GM12878 (cell line): ENCODE measurements around the gene SHOC1. TPM values are rescaled to one million over a fixed set of nuclear protein-coding genes. Genes with fewer than 3 reads are reported as not detected.

Experiments used
- ATAC-seq: fragments of 200-7000 bp; cut with Tn5 transposase; 3 replicates; pipeline ENCODE4 v1.9.1; 2020; ENCODE audit warnings: mild to moderate bottlenecking, moderate library complexity
- BruUV-seq: library from RNA; stranded (reverse); fragments of 400-500 nt; replicated peaks from 2 replicates; lab custom pipeline; 2021; lab: Mats Ljungman, UMichigan
- CTCF ChIA-PET: fragments of 300-600 bp; sonication (Branson Sonifier 250); formaldehyde crosslinking; extraction: SDS; loops from one replicate; lab custom pipeline; 2021; ENCODE audit warnings: inconsistent platforms; lab: Yijun Ruan, JAX
- POLR2A ChIA-PET: fragments of 350-600 bp; formaldehyde crosslinking; extraction: SDS; loops from one replicate; lab custom pipeline; 2021; ENCODE audit warnings: inconsistent platforms; lab: Charles Lee
- RAD21 ChIA-PET: fragments of 300-600 bp; sonication (Branson Sonifier 250); formaldehyde crosslinking; loops from one replicate; lab custom pipeline; 2023; ENCODE audit warnings: antibody characterized with exemption; ENCODE audit not compliant: unreplicated experiment; lab: Charles Lee
- SMC1A ChIA-PET: fragments of 300-600 bp; sonication (Branson Sonifier 250); formaldehyde crosslinking; loops from one replicate; lab custom pipeline; 2023; ENCODE audit not compliant: unreplicated experiment, uncharacterized antibody; lab: Charles Lee
- DNase-seq: peaks from one replicate; pipeline ENCODE4 v3.0.0-alpha.2; 2011; ENCODE audit warnings: low read depth, low spot score
- FAIRE-seq: peaks from 3 replicates; lab custom pipeline; 2011; peaks lifted over from hg19 to GRCh38; lab: Jason Lieb, UNC
- H2AFZ ChIP-seq: 2 replicates; pipeline ENCODE4 v1.6.0; 2011; ENCODE audit warnings: low read depth, low read length, control low read depth; ENCODE audit not compliant: control insufficient read depth
- H3K27ac ChIP-seq: 2 replicates; pipeline ENCODE4 v1.5.1; 2011; ENCODE audit warnings: control low read depth; ENCODE audit not compliant: control insufficient read depth, insufficient read depth
- H3K27me3 ChIP-seq, 2 experiments: replicated peaks in 1 of 2; 2 replicates each; pipeline versions ENCODE4 v1.6.0 to v1.6.1; 2011; ENCODE audit warnings: low read length in 1 of 2; ENCODE audit not compliant: control insufficient read depth in 2 of 2, insufficient read depth in 2 of 2
- H3K36me3 ChIP-seq, 2 experiments: 2 replicates each; pipeline ENCODE4 v1.5.1; 2011; ENCODE audit warnings: low read length in 1 of 2; ENCODE audit not compliant: control insufficient read depth in 2 of 2, insufficient read depth in 2 of 2
- H3K4me1 ChIP-seq: 2 replicates; pipeline ENCODE4 v1.6.1; 2011; ENCODE audit warnings: mild to moderate bottlenecking, low read length, moderate library complexity, mixed read lengths; ENCODE audit not compliant: control insufficient read depth, insufficient read depth
- H3K4me2 ChIP-seq: 2 replicates; pipeline ENCODE4 v1.6.0; 2011; ENCODE audit warnings: control low read depth; ENCODE audit not compliant: control insufficient read depth, insufficient read depth
- H3K4me3 ChIP-seq: fragments of 200-600 bp; sonication (generic); 2 replicates; pipeline ENCODE4 v1.5.1; 2016
- H3K79me2 ChIP-seq: 2 replicates; pipeline ENCODE4 v1.6.0; 2011; ENCODE audit warnings: low read length; ENCODE audit not compliant: control insufficient read depth, insufficient read depth
- H3K9ac ChIP-seq: 2 replicates; pipeline ENCODE4 v1.8.0; 2011; ENCODE audit warnings: low read length, control low read depth, mixed read lengths; ENCODE audit not compliant: control insufficient read depth, insufficient read depth
- H3K9me3 ChIP-seq: replicated peaks from 3 replicates; pipeline ENCODE4 v1.5.1; 2011; ENCODE audit warnings: mild to moderate bottlenecking, low read length; ENCODE audit not compliant: control insufficient read depth, insufficient read depth
- H4K20me1 ChIP-seq: 2 replicates; pipeline ENCODE4 v1.6.0; 2011; ENCODE audit not compliant: control insufficient read depth, insufficient read depth
- CHD4 ChIP-seq: fragments of 200-600 bp; sonication (generic); IDR thresholded peaks from 2 replicates; pipeline ENCODE4 v1.6.1; 2016; ENCODE audit warnings: mild to moderate bottlenecking
- MEF2A ChIP-seq: IDR thresholded peaks from 2 replicates; pipeline ENCODE4 v1.6.1; 2011; ENCODE audit warnings: low read depth, mild to moderate bottlenecking, low read length, moderate library complexity; ENCODE audit not compliant: insufficient read depth
- MEF2B ChIP-seq: fragments of 450-650 bp; IDR thresholded peaks from 2 replicates; pipeline ENCODE4 v1.6.1; 2018; ENCODE audit warnings: mild to moderate bottlenecking, moderate library complexity; ENCODE audit not compliant: partially characterized antibody, poor library complexity, severe bottlenecking
- MTA2 ChIP-seq: fragments of 450-650 bp; IDR thresholded peaks from 2 replicates; pipeline ENCODE4 v1.6.1; 2016; ENCODE audit warnings: low read depth, mild to moderate bottlenecking, moderate library complexity
- MYC ChIP-seq: IDR thresholded peaks from 2 replicates; pipeline ENCODE4 v1.6.1; 2011; ENCODE audit warnings: mild to moderate bottlenecking, low read length, moderate library complexity, inconsistent platforms; ENCODE audit not compliant: insufficient read depth, insufficient replicate concordance, insufficient read length, severe bottlenecking
- SUZ12 ChIP-seq: fragments of 200-600 bp; sonication (generic); IDR thresholded peaks from one replicate; pipeline ENCODE4 v1.6.1; 2018; ENCODE audit warnings: antibody characterized with exemption, mild to moderate bottlenecking; ENCODE audit not compliant: unreplicated experiment
- WGBS: methylation state at CpG from one replicate; pipeline ENCODE4 v1.1.6; 2016; ENCODE audit warnings: low lambda C conversion rate; ENCODE audit not compliant: insufficient replicate concordance, insufficient coverage; ENCODE audit errors: missing lambda C conversion rate; 5-methylcytosine and 5-hydroxymethylcytosine counted together
- in situ Hi-C: fragments of 300-500 bp; cut with MboI; formaldehyde crosslinking; loops from 9 replicates; pipeline ENCODE4 v1.14.3; 2018; ENCODE audit warnings: mixed read lengths
- intact Hi-C: fragments of 100-400 bp; cut with micrococcal nuclease; formaldehyde crosslinking; loops from one replicate; pipeline ENCODE4 v1.14.2; 2022; ENCODE audit not compliant: unreplicated experiment
- polyA plus RNA-seq, 11 experiments: library from polyadenylated mRNA; depleted of rRNA in 4 of 11; unstranded in 6 of 11; stranded (reverse) in 5 of 11; fragments of >200 nt; fragmentation: Nextera tagmentation in 4 of 11; fragmentation: Illumina TruSeq in 1 of 11; extraction: Ambion mirVana in 4 of 11; extraction: Trizol in 1 of 11; gene quantifications; 1 replicate in 1 of 11; 2 replicates in 10 of 11; pipeline versions ENCODE4 v1.2.1 to v1.2.3, GENCODE V29; 2011 to 2016; ENCODE audit warnings: inconsistent platforms in 2 of 11, missing spikeins in 2 of 11, low read depth in 1 of 11
- total RNA-seq, 4 experiments: library from RNA; depleted of rRNA in 3 of 4; stranded (reverse); fragments of >200 nt in 3 of 4; fragmentation: Illumina TruSeq in 1 of 4; extraction: Trizol in 1 of 4; gene quantifications; 2 replicates each; pipeline versions ENCODE4 v1.2.1 to v1.2.3, GENCODE V29; 2013 to 2021
- TF ChIP-seq, protein P1 (sequence below): IDR thresholded peaks from 2 replicates; pipeline ENCODE4 v1.6.1; 2011; ENCODE audit warnings: low read depth, mild to moderate bottlenecking, low read length, moderate library complexity, borderline replicate concordance; ENCODE audit errors: extremely low read depth
- TF ChIP-seq, protein P2 (sequence below): fragments of 150-350 bp; IDR thresholded peaks from 2 replicates; pipeline ENCODE4 v1.6.1; 2014; ENCODE audit warnings: mild to moderate bottlenecking, low read depth, low read length
- TF ChIP-seq, protein P3 (sequence below): IDR thresholded peaks from 2 replicates; pipeline ENCODE4 v1.6.1; 2012; ENCODE audit warnings: low read depth, low read length, improper control_type of control experiment
- TF ChIP-seq, protein P4 (sequence below): fragments of 450-650 bp; conservative IDR thresholded peaks from 2 replicates; pipeline ENCODE4 v1.6.1; 2017; ENCODE audit warnings: mild to moderate bottlenecking, moderate library complexity
- TF ChIP-seq, protein P5 (sequence below): IDR thresholded peaks from 2 replicates; pipeline ENCODE4 v1.6.1; 2011; ENCODE audit warnings: borderline replicate concordance, low read depth, mild to moderate bottlenecking, moderate library complexity, mixed read lengths, low read length; ENCODE audit not compliant: insufficient read depth; ENCODE audit errors: extremely low read length
- TF ChIP-seq, protein P6 (sequence below): fragments of 450-650 bp; IDR thresholded peaks from 2 replicates; pipeline ENCODE4 v1.6.1; 2018; ENCODE audit warnings: borderline replicate concordance, mild to moderate bottlenecking; ENCODE audit not compliant: partially characterized antibody

The SHOC1 gene
- total and polyA plus RNA-seq, 10 of the 15 experiments (the other 5 are each of a cell fraction or from before 2014, with no cell fraction given), result under 0.01 to 0.11 (median 0.04) TPM; not detected in 3

DNA sequence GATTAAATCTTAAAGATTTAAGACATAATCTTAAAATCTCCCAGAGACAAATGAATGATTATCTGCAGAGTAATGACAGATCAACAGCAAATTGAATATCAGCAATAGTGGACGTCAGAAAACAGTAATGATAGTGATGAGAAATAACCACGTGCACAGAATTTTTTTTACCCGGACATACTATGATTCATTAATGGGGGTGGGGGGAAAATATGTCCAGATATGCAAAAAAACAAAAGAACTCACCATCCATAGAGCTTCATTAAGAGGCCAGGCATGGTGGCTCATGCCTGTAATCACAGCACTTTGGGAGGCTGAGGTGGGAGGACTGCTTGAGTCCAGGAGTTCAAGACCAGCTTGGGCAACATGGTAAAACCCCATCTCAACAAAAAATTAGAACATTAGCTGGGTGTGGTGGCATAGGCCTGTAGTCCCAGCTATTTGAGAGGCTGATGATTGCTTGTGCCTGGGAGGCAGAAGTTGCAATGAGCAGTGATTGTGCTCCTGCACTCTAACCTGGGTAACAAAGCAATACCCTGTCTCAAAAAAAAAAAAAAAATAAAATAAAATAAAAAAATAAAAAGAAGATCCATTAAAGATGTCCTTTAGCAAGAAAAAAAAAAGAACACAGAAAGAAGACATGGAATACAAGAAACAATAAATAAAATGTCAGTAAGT lies 30.9 kb upstream of the SHOC1 start:
- Histone ChIP-seq H3K27me3 (no peaks in the 10 kb centered on the region), H3K4me3 (no peak overlapping the region), H4K20me1 (no peaks in the 10 kb centered on the region), H3K9me3 (no peaks in the 10 kb centered on the region), H3K9ac (no peak overlapping the region), H3K4me2 (no peak overlapping the region), H3K4me1 (no peaks in the 10 kb centered on the region), H3K79me2 (no peaks in the 10 kb centered on the region), H2AFZ (no peak overlapping the region), H3K36me3 (no peaks in the 10 kb centered on the region), H3K27ac (no peak overlapping the region)
- CTCF ChIA-PET, result interaction anchor here (0.6 to 8.9 kb wide), 6 partner anchors 15 to 272 kb away, joined by 3 to 65 read pairs (median 3); no protein-coding TSS in a partner anchor
- intact Hi-C loops (no loop called here), in situ Hi-C loops (no loop called here)
- RAD21 ChIA-PET, result interaction anchor here (0.7 to 0.9 kb wide), 3 partner anchors 13 to 250 kb away, joined by 3 to 4 read pairs (median 4); no protein-coding TSS in a partner anchor
- FAIRE-seq, result no peak
- POLR2A ChIA-PET, result interaction anchor here (0.6 kb wide), 2 partner anchors 242 to 760 kb away, joined by 3 to 5 read pairs; no protein-coding TSS in a partner anchor
- WGBS, result 13% methylated on average over 3 of the region's 3 CpGs
- no TSS peak for BruUV-seq
- no peak for DNase-seq
- SMC1A ChIA-PET, result interaction anchor here (0.7 to 2.4 kb wide), 4 partner anchors 9 to 611 kb away, joined by 4 to 14 read pairs (median 6); no protein-coding TSS in a partner anchor
- ATAC-seq, result no peak
- TF ChIP-seq, protein P1, sequence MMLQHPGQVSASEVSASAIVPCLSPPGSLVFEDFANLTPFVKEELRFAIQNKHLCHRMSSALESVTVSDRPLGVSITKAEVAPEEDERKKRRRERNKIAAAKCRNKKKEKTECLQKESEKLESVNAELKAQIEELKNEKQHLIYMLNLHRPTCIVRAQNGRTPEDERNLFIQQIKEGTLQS, result no peak
- TF ChIP-seq, protein P2, sequence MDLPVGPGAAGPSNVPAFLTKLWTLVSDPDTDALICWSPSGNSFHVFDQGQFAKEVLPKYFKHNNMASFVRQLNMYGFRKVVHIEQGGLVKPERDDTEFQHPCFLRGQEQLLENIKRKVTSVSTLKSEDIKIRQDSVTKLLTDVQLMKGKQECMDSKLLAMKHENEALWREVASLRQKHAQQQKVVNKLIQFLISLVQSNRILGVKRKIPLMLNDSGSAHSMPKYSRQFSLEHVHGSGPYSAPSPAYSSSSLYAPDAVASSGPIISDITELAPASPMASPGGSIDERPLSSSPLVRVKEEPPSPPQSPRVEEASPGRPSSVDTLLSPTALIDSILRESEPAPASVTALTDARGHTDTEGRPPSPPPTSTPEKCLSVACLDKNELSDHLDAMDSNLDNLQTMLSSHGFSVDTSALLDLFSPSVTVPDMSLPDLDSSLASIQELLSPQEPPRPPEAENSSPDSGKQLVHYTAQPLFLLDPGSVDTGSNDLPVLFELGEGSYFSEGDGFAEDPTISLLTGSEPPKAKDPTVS, result no peak
- TF ChIP-seq CHD4 (no peak), MEF2A (no peak), MTA2 (no peak), SUZ12 (no peak), MEF2B (no peak), MYC (no peak)
- TF ChIP-seq, protein P3, sequence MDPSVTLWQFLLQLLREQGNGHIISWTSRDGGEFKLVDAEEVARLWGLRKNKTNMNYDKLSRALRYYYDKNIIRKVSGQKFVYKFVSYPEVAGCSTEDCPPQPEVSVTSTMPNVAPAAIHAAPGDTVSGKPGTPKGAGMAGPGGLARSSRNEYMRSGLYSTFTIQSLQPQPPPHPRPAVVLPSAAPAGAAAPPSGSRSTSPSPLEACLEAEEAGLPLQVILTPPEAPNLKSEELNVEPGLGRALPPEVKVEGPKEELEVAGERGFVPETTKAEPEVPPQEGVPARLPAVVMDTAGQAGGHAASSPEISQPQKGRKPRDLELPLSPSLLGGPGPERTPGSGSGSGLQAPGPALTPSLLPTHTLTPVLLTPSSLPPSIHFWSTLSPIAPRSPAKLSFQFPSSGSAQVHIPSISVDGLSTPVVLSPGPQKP, result no peak
- TF ChIP-seq, protein P4, sequence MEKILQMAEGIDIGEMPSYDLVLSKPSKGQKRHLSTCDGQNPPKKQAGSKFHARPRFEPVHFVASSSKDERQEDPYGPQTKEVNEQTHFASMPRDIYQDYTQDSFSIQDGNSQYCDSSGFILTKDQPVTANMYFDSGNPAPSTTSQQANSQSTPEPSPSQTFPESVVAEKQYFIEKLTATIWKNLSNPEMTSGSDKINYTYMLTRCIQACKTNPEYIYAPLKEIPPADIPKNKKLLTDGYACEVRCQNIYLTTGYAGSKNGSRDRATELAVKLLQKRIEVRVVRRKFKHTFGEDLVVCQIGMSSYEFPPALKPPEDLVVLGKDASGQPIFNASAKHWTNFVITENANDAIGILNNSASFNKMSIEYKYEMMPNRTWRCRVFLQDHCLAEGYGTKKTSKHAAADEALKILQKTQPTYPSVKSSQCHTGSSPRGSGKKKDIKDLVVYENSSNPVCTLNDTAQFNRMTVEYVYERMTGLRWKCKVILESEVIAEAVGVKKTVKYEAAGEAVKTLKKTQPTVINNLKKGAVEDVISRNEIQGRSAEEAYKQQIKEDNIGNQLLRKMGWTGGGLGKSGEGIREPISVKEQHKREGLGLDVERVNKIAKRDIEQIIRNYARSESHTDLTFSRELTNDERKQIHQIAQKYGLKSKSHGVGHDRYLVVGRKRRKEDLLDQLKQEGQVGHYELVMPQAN, result no peak
- TF ChIP-seq, protein P5, sequence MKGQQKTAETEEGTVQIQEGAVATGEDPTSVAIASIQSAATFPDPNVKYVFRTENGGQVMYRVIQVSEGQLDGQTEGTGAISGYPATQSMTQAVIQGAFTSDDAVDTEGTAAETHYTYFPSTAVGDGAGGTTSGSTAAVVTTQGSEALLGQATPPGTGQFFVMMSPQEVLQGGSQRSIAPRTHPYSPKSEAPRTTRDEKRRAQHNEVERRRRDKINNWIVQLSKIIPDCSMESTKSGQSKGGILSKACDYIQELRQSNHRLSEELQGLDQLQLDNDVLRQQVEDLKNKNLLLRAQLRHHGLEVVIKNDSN, result no peak
- TF ChIP-seq, protein P6, sequence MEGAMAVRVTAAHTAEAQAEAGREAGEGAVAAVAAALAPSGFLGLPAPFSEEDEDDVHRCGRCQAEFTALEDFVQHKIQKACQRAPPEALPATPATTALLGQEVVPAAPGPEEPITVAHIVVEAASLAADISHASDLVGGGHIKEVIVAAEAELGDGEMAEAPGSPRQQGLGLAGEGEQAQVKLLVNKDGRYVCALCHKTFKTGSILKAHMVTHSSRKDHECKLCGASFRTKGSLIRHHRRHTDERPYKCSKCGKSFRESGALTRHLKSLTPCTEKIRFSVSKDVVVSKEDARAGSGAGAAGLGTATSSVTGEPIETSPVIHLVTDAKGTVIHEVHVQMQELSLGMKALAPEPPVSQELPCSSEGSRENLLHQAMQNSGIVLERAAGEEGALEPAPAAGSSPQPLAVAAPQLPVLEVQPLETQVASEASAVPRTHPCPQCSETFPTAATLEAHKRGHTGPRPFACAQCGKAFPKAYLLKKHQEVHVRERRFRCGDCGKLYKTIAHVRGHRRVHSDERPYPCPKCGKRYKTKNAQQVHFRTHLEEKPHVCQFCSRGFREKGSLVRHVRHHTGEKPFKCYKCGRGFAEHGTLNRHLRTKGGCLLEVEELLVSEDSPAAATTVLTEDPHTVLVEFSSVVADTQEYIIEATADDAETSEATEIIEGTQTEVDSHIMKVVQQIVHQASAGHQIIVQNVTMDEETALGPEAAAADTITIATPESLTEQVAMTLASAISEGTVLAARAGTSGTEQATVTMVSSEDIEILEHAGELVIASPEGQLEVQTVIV, result no peak
